Mesendoderm (in vitro differentiated cells): ENCODE data around the gene DRGX.

Experiments used
- DNase-seq: peaks from one replicate; pipeline ENCODE4 v3.0.0; 2013
- H2AK5ac ChIP-seq: 2 replicates; pipeline ENCODE4 v1.6.1; 2013; ENCODE audit warnings: low read length, inconsistent platforms
- H2BK120ac ChIP-seq: 2 replicates; pipeline ENCODE4 v1.6.1; 2013; ENCODE audit warnings: low read depth, mild to moderate bottlenecking, low read length, moderate library complexity, mixed read lengths
- H2BK15ac ChIP-seq: replicated peaks from 2 replicates; pipeline ENCODE4 v1.6.1; 2013; ENCODE audit warnings: low read depth, mild to moderate bottlenecking, moderate library complexity
- H2BK5ac ChIP-seq: 2 replicates; pipeline ENCODE4 v1.6.1; 2013; ENCODE audit warnings: low read length, inconsistent platforms
- H3K18ac ChIP-seq: 2 replicates; pipeline ENCODE4 v1.6.1; 2013; ENCODE audit warnings: mild to moderate bottlenecking, low read length, mixed read lengths
- H3K23ac ChIP-seq: one replicate; pipeline ENCODE4 v1.6.1; 2013; ENCODE audit warnings: low read length
- H3K27ac ChIP-seq: 2 replicates; pipeline ENCODE4 v1.5.1; 2013; ENCODE audit warnings: low read depth, mild to moderate bottlenecking, inconsistent platforms, low read length, moderate library complexity
- H3K27me3 ChIP-seq: 2 replicates; pipeline ENCODE4 v1.6.1; 2013; ENCODE audit warnings: low read length, control low read depth, mild to moderate bottlenecking, inconsistent platforms; ENCODE audit not compliant: insufficient read depth, poor library complexity
- H3K36me3 ChIP-seq: 2 replicates; pipeline ENCODE4 v1.6.1; 2013; ENCODE audit warnings: low read length, inconsistent platforms; ENCODE audit not compliant: control insufficient read depth, insufficient read depth
- H3K4ac ChIP-seq: one replicate; pipeline ENCODE4 v1.6.1; 2013; ENCODE audit warnings: low read depth, mild to moderate bottlenecking, low read length, moderate library complexity
- H3K4me1 ChIP-seq: 2 replicates; pipeline ENCODE4 v1.6.1; 2013; ENCODE audit warnings: low read depth, low read length, inconsistent platforms; ENCODE audit not compliant: control insufficient read depth
- H3K4me2 ChIP-seq: 2 replicates; pipeline ENCODE4 v1.6.1; 2013; ENCODE audit warnings: low read length
- H3K4me3 ChIP-seq: 2 replicates; pipeline ENCODE4 v1.5.1; 2013; ENCODE audit warnings: mild to moderate bottlenecking, low read length
- H3K56ac ChIP-seq: one replicate; pipeline ENCODE4 v1.6.1; 2013; ENCODE audit warnings: low read length
- H3K79me1 ChIP-seq: 2 replicates; pipeline ENCODE4 v1.6.1; 2013; ENCODE audit warnings: low read length, inconsistent platforms
- H3K79me2 ChIP-seq: 2 replicates; pipeline ENCODE4 v1.6.1; 2013; ENCODE audit warnings: mild to moderate bottlenecking, low read length; ENCODE audit not compliant: control insufficient read depth, insufficient read depth
- H3K9ac ChIP-seq: 2 replicates; pipeline ENCODE4 v1.6.1; 2013; ENCODE audit warnings: low read length, inconsistent platforms
- H4K5ac ChIP-seq: one replicate; pipeline ENCODE4 v1.6.1; 2013; ENCODE audit warnings: low read length
- H4K8ac ChIP-seq: one replicate; pipeline ENCODE4 v1.6.1; 2013; ENCODE audit warnings: low read depth, mild to moderate bottlenecking, control low read depth, low read length, moderate library complexity
- WGBS: extraction: QIAGEN DNeasy Blood & Tissue Kit; methylation state at CpG from one replicate; pipeline ENCODE4 v1.1.7; 2013; ENCODE audit warnings: low lambda C conversion rate, missing lambda C conversion rate; ENCODE audit not compliant: insufficient coverage; ENCODE audit errors: extremely low coverage; 5-methylcytosine and 5-hydroxymethylcytosine counted together

Gene DRGX

GRCh38 chr10:49330127-49330665, 65.7 kb downstream of the DRGX start:
- Histone ChIP-seq H3K9ac (no peak overlapping the region), H2BK15ac (no peak overlapping the region), H2BK5ac (no peak overlapping the region), H3K23ac (no peak overlapping the region), H3K36me3 (no peaks in the 10 kb centered on the region), H3K4me2 (no peak overlapping the region), H3K79me1 (no peaks in the 10 kb centered on the region), H3K27ac (no peak overlapping the region), H2BK120ac (no peak overlapping the region), H3K4me3 (no peak overlapping the region), H3K27me3 (no peaks in the 10 kb centered on the region), H3K56ac (no peak overlapping the region), H3K4me1 (no peaks in the 10 kb centered on the region), H2AK5ac (no peak overlapping the region), H3K4ac (no peak overlapping the region), H4K5ac (no peak overlapping the region), H4K8ac (no peak overlapping the region), H3K79me2 (no peaks in the 10 kb centered on the region), H3K18ac (no peak overlapping the region)
- WGBS = no CpG with 5 or more reads among the region's 5 CpGs
- DNase-seq = no peak

GRCh38 chr10:49329146-49329505, 66.8 kb downstream of the DRGX start:
- no peak overlapping the region for H2AK5ac ChIP-seq
- H3K4me1 ChIP-seq = no peaks in the 10 kb centered on the region
- H4K8ac ChIP-seq = no peak overlapping the region
- no peaks in the 10 kb centered on the region for H3K27me3 ChIP-seq
- no peak overlapping the region for H3K4ac ChIP-seq
- H3K23ac ChIP-seq = no peak overlapping the region
- H3K4me3 ChIP-seq = no peak overlapping the region
- no peak overlapping the region for H2BK15ac ChIP-seq
- WGBS = no CpG with 5 or more reads among the region's 4 CpGs
- no peaks in the 10 kb centered on the region for H3K79me2 ChIP-seq
- no peak overlapping the region for H3K18ac ChIP-seq
- H3K4me2 ChIP-seq = no peak overlapping the region
- H3K9ac ChIP-seq = no peak overlapping the region
- no peak overlapping the region for H2BK5ac ChIP-seq
- DNase-seq = no peak
- H3K56ac ChIP-seq = no peak overlapping the region
- no peak overlapping the region for H4K5ac ChIP-seq
- H3K27ac ChIP-seq = no peak overlapping the region
- H3K79me1 ChIP-seq = no peaks in the 10 kb centered on the region
- no peak overlapping the region for H2BK120ac ChIP-seq
- no peaks in the 10 kb centered on the region for H3K36me3 ChIP-seq

GRCh38 chr10:49328401-49329145, 67.3 kb downstream of the DRGX start:
- H3K27me3 ChIP-seq = no peaks in the 10 kb centered on the region
- WGBS = no CpG with 5 or more reads among the region's 9 CpGs

DNA sequence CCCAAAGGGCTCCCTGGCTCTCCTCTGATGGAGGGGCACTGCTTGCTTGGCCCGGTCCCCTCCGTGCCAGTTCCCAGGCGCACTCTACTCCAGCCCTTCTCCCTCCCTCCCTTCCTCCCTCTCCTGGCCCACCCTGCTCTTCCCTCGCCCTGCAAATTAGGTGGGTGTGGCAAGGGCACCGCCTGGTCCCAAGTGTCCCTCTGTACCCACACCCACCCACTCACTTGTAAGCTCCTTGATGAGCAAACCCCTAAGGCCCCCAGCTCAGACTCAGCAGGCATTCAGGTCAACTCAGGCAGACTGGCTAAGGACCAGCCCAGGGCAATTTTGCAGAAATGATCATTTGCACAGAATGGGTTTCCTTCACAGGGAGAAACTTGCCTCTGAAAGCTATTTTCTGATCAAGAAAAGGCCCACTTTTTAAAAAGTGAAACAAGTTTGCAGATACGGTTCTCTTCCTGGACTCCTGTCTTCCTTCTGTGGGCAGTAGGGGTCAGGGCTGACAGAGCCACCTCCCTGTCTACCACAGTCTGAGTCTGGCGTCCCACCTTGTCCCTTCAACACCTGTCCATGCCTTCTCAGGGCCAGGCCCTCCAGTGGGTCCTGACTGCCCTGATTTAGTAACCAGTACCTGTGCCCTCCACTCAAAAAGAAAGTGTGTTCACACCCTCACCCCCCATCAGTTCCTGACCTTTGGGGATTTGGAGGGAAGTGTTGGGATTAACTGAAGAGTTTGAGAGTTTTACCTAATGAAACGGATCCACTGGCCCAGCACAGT, 68.7 kb downstream of the DRGX start:
- DNase-seq = peak; percentile 13
- Histone ChIP-seq H3K79me1 (no peaks in the 10 kb centered on the region), H3K56ac (no peak overlapping the region), H3K27ac (no peak overlapping the region), H2BK15ac (no peak overlapping the region), H4K8ac (no peak overlapping the region), H3K27me3 (no peaks in the 10 kb centered on the region), H2BK120ac (no peak overlapping the region), H3K23ac (no peak overlapping the region), H3K4me2 (no peak overlapping the region), H4K5ac (no peak overlapping the region), H3K4me3 (no peak overlapping the region), H3K36me3 (no peaks in the 10 kb centered on the region), H2AK5ac (no peak overlapping the region), H3K79me2 (no peaks in the 10 kb centered on the region), H3K4ac (no peak overlapping the region), H3K18ac (no peak overlapping the region), H3K4me1 (no peaks in the 10 kb centered on the region), H2BK5ac (no peak overlapping the region), H3K9ac (no peak overlapping the region)
- no CpG with 5 or more reads among the region's 8 CpGs for WGBS

More at GRCh38 chr10:49328401-49329145, 67.3 kb downstream of the DRGX start:
- no peaks in the 10 kb centered on the region for H3K79me1 ChIP-seq
- H2BK15ac ChIP-seq = no peak overlapping the region
- no peaks in the 10 kb centered on the region for H3K4me1 ChIP-seq
- no peak for DNase-seq
- no peak overlapping the region for H3K18ac ChIP-seq
- no peak overlapping the region for H3K4me2 ChIP-seq
- no peak overlapping the region for H2BK5ac ChIP-seq
- H3K23ac ChIP-seq = no peak overlapping the region
- H3K36me3 ChIP-seq = no peaks in the 10 kb centered on the region
- no peak overlapping the region for H3K56ac ChIP-seq
- H4K8ac ChIP-seq = no peak overlapping the region
- H2AK5ac ChIP-seq = no peak overlapping the region
- H3K79me2 ChIP-seq = no peaks in the 10 kb centered on the region
- H3K27ac ChIP-seq = no peak overlapping the region
- no peak overlapping the region for H4K5ac ChIP-seq
- no peak overlapping the region for H2BK120ac ChIP-seq
- H3K4me3 ChIP-seq = no peak overlapping the region
- no peak overlapping the region for H3K4ac ChIP-seq
- no peak overlapping the region for H3K9ac ChIP-seq

- Histone ChIP-seq H2BK120ac (no peak overlapping the region), H3K4me3 (no peak overlapping the region), H3K79me2 (no peaks in the 10 kb centered on the region), H4K8ac (no peak overlapping the region), H2BK15ac (no peak overlapping the region), H4K5ac (no peak overlapping the region), H3K27ac (no peak overlapping the region), H3K36me3 (no peaks in the 10 kb centered on the region), H3K23ac (no peak overlapping the region), H2AK5ac (no peak overlapping the region), H3K4ac (no peak overlapping the region), H2BK5ac (no peak overlapping the region), H3K9ac (no peak overlapping the region), H3K56ac (no peak overlapping the region), H3K18ac (no peak overlapping the region), H3K79me1 (no peaks in the 10 kb centered on the region), H3K4me1 (no peaks in the 10 kb centered on the region), H3K27me3 (no peaks in the 10 kb centered on the region), H3K4me2 (no peak overlapping the region)
- no peak for DNase-seq
- no CpG with 5 or more reads among the region's 48 CpGs for WGBS
Measured at GRCh38 chr10:49325916-49326783, 69.7 kb downstream of the DRGX start.
